ENCODE results near the gene GSK3B. TPM values are rescaled to one million over a fixed set of nuclear protein-coding genes. Genes with fewer than 3 reads are reported as not detected.

Gene GSK3B
- total and polyA plus RNA-seq, 2 experiments from 2014 or later, result 18.1 to 48.8 TPM

DNA sequence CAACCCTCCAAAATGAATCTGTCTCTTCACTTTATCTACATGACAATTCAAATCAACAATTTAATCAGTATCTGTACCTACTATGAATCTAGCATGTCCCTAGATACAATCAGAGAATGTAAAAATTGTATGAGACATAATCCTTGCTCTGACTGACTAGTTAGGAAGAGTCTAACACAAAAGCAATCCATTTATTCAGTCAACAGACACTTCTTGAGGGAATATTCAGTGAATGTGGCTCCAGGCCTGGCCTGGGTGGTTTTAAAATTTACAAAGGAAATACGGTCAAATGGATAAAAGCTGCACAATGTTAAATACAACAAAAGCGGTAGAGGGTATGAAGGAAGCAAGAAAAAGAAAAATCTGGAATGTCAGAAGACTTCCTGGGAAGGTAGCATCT lies 45.2 kb downstream of the GSK3B start:
- no peak for DNase-seq (ENCODE audit: low spot score)
- H3K9me2 ChIP-seq (replicated peaks; ENCODE audit: insufficient read depth), result no peaks in the 10 kb centered on the region
- 89% methylated on average over 2 of the region's 2 CpGs for WGBS (ENCODE audit: low lambda C conversion rate, missing lambda C conversion rate)
- H3K9me3 ChIP-seq (ENCODE audit: low read depth), result no peaks in the 10 kb centered on the region
- no peak overlapping the region for H3K4me3 ChIP-seq
- no peak overlapping the region for H2AFZ ChIP-seq
- peaks cover 7% of the 10 kb centered on the region for H3K4me1 ChIP-seq (ENCODE audit: insufficient read depth)
- H3K36me3 ChIP-seq (replicated peaks; ENCODE audit: insufficient read depth, low read depth), result no peaks in the 10 kb centered on the region
- peaks cover 93% of the 10 kb centered on the region for H4K20me1 ChIP-seq (ENCODE audit: insufficient read depth, poor library complexity, severe bottlenecking)
- H3K27ac ChIP-seq, result no peak overlapping the region
- H3K4me2 ChIP-seq, result no peak overlapping the region
- peaks cover 100% of the 10 kb centered on the region for H3K79me2 ChIP-seq
- no peak for TF ChIP-seq EZH2phosphoT487 (IDR thresholded peaks at IDR 0.05; ENCODE audit: low read depth, severe bottlenecking, unreplicated experiment)
- H3K27me3 ChIP-seq, result no peaks in the 10 kb centered on the region

DNA sequence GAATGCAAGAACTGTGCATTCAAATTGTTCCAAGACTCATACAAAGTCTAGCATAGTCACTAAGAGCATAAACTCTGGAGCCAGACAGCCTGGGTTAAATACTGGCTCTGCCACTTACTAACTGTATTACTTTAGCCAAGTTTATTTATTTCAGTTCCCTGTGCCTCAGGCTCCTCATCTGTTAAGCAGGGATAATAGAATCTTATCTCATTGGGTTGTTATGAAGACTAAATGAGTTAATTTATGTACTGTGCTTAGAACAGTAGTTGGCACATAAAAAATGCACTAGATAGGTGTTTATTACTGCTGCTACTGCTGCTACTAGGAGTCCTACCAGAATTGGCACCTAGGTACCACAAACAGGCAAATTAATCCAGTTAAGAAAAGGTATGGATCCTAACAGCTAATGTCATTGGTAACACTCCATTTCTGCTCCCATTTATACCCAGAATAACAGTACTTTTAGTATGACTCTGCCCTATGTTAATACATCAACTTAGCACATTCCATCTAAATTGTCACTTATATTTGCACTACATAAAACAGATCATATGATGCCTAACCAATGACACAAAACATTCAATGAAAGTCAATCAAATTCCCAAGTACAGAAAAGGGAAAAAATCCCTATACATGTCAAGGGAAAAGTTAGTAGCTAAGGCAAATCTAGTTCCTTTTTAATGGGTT lies 45.7 kb downstream of the GSK3B start:
- H3K9me3 ChIP-seq (ENCODE audit: low read depth), result no peaks in the 10 kb centered on the region
- peaks cover 98% of the 10 kb centered on the region for H4K20me1 ChIP-seq (ENCODE audit: insufficient read depth, poor library complexity, severe bottlenecking)
- DNase-seq (ENCODE audit: low spot score), result no peak
- no peaks in the 10 kb centered on the region for H3K36me3 ChIP-seq (replicated peaks; ENCODE audit: insufficient read depth, low read depth)
- H3K27me3 ChIP-seq, result no peaks in the 10 kb centered on the region
- TF ChIP-seq EZH2phosphoT487 (IDR thresholded peaks at IDR 0.05; ENCODE audit: low read depth, severe bottlenecking, unreplicated experiment), result no peak
- TF ChIP-seq EZH2 (IDR thresholded peaks at IDR 0.05; ENCODE audit: borderline replicate concordance), result no peak
- TF ChIP-seq, protein P1, sequence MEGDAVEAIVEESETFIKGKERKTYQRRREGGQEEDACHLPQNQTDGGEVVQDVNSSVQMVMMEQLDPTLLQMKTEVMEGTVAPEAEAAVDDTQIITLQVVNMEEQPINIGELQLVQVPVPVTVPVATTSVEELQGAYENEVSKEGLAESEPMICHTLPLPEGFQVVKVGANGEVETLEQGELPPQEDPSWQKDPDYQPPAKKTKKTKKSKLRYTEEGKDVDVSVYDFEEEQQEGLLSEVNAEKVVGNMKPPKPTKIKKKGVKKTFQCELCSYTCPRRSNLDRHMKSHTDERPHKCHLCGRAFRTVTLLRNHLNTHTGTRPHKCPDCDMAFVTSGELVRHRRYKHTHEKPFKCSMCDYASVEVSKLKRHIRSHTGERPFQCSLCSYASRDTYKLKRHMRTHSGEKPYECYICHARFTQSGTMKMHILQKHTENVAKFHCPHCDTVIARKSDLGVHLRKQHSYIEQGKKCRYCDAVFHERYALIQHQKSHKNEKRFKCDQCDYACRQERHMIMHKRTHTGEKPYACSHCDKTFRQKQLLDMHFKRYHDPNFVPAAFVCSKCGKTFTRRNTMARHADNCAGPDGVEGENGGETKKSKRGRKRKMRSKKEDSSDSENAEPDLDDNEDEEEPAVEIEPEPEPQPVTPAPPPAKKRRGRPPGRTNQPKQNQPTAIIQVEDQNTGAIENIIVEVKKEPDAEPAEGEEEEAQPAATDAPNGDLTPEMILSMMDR (IDR thresholded peaks at IDR 0.05; ENCODE audit: poor library complexity), result no peak
- H3K9me2 ChIP-seq (replicated peaks; ENCODE audit: insufficient read depth), result no peaks in the 10 kb centered on the region
- no peak overlapping the region for H2AFZ ChIP-seq
- no peak overlapping the region for H3K4me3 ChIP-seq
- peaks cover 100% of the 10 kb centered on the region for H3K79me2 ChIP-seq
- H3K27ac ChIP-seq, result no peak overlapping the region
- H3K4me1 ChIP-seq (ENCODE audit: insufficient read depth), result peaks cover 7% of the 10 kb centered on the region
- H3K4me2 ChIP-seq, result no peak overlapping the region

DNA sequence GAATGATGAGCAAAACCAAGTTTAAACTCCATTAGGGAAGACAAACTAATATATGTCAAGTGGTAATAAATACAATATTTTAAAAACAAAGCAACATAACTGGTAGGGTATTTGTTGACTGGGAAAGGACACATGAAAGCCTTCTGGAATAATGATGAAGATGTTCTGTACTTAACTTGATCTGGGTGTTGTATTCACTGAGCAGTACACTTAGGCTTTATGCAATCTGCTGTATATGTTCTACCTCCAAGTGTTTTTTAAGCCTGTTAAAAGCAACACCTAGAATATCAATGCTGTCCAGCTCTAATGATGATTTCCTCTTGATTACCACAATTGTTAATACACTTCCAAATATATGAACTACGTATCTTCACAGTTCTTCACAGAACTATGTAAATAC lies 46.6 kb downstream of the GSK3B start:
- TF ChIP-seq, protein P1 (IDR thresholded peaks at IDR 0.05; ENCODE audit: poor library complexity), result no peak
- no peak for TF ChIP-seq EZH2 (IDR thresholded peaks at IDR 0.05; ENCODE audit: borderline replicate concordance)
- no peak for TF ChIP-seq EZH2phosphoT487 (IDR thresholded peaks at IDR 0.05; ENCODE audit: low read depth, severe bottlenecking, unreplicated experiment)
- 79% methylated on average over 1 of the region's 1 CpG for WGBS (ENCODE audit: low lambda C conversion rate, missing lambda C conversion rate)
- Histone ChIP-seq H3K27ac (no peak overlapping the region), H3K79me2 (peaks cover 100% of the 10 kb centered on the region), H3K4me3 (no peak overlapping the region), H3K4me2 (no peak overlapping the region), H3K36me3 (replicated peaks; ENCODE audit: insufficient read depth, low read depth) (no peaks in the 10 kb centered on the region), H3K9me3 (ENCODE audit: low read depth) (no peaks in the 10 kb centered on the region), H3K9me2 (replicated peaks; ENCODE audit: insufficient read depth) (no peaks in the 10 kb centered on the region), H2AFZ (no peak overlapping the region), H3K4me1 (ENCODE audit: insufficient read depth) (peaks cover 7% of the 10 kb centered on the region), H4K20me1 (ENCODE audit: insufficient read depth, poor library complexity, severe bottlenecking) (peaks cover 98% of the 10 kb centered on the region), H3K27me3 (no peaks in the 10 kb centered on the region)
- DNase-seq (ENCODE audit: low spot score), result no peak

GRCh38 chr3:120040813-120041377 lies 53.4 kb downstream of the GSK3B start:
- H3K79me2 ChIP-seq, result peaks cover 98% of the 10 kb centered on the region
- H3K9me2 ChIP-seq (replicated peaks; ENCODE audit: insufficient read depth), result no peaks in the 10 kb centered on the region
- peaks cover 19% of the 10 kb centered on the region for H3K4me1 ChIP-seq (ENCODE audit: insufficient read depth)
- H3K9me3 ChIP-seq (ENCODE audit: low read depth), result no peaks in the 10 kb centered on the region
- H2AFZ ChIP-seq, result no peak overlapping the region
- peaks cover 89% of the 10 kb centered on the region for H4K20me1 ChIP-seq (ENCODE audit: insufficient read depth, poor library complexity, severe bottlenecking)
- TF ChIP-seq, protein P1 (IDR thresholded peaks at IDR 0.05; ENCODE audit: poor library complexity), result no peak
- TF ChIP-seq EZH2phosphoT487 (IDR thresholded peaks at IDR 0.05; ENCODE audit: low read depth, severe bottlenecking, unreplicated experiment), result no peak
- no peak for TF ChIP-seq EZH2 (IDR thresholded peaks at IDR 0.05; ENCODE audit: borderline replicate concordance)
- H3K27me3 ChIP-seq, result no peaks in the 10 kb centered on the region
- 89% methylated on average over 8 of the region's 8 CpGs for WGBS (ENCODE audit: low lambda C conversion rate, missing lambda C conversion rate)
- H3K4me3 ChIP-seq, result no peak overlapping the region
- H3K4me2 ChIP-seq, result no peak overlapping the region
- H3K27ac ChIP-seq, result no peak overlapping the region
- H3K36me3 ChIP-seq (replicated peaks; ENCODE audit: insufficient read depth, low read depth), result no peaks in the 10 kb centered on the region
- DNase-seq (ENCODE audit: low spot score), result no peak

Data from hepatocyte (in vitro differentiated cells).